ENCODE results near the gene PEX14. TPM values are rescaled to one million over a fixed set of nuclear protein-coding genes. Genes with fewer than 3 reads are reported as not detected.

The PEX14 gene
- total RNA-seq, 1 experiment from 2014 or later = 29.3 TPM

DNA sequence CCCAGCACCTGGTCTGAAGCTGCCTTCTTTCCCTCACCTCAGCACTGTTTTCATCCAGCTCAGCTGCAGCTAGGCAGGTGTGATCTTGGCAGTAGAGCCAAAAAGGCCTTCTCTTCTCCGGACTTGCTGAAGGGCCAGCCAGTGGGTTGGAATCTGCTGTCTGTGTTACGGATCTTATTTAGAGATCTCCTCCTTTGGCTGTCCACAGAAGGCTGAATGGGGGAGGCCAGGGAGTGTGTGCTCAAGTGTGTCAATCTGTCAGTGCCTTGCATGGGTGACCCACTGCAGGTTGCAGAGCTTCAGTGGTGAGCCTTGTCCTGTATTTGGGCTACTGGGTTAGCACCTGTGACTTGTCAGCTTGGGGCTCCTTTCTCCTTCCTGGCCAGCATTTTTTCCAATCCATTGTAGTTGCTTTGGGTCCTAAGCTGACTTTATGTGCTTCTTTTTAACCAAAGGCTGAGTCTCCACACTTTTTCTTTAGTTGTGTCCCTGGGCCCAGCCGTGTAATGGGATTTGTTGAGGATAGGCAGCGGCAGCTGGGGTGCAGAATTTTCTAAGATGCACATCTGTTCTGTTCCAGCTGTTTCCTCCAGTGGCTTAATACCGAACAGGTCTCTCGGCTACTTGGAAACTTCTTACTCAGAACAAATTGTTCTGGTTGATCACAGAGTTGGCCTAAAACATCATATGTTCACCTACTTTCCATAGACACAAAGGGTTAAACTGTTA lies 126.8 kb downstream of the PEX14 start:
- intact Hi-C loops (cut with micrococcal nuclease) = no loop called here
- no peaks in the 10 kb centered on the region for H3K27me3 ChIP-seq (ENCODE audit: insufficient read depth, low read length)
- no peaks in the 10 kb centered on the region for H3K79me2 ChIP-seq (ENCODE audit: insufficient read depth, low read length)
- H3K4me1 ChIP-seq (ENCODE audit: control insufficient read depth in 1 of 2, insufficient read depth in 2 of 2, low read length in 2 of 2) = peaks cover 23% of the 10 kb centered on the region in 2 experiments
- ChIA-PET RAD21 (ENCODE audit: low non-redundant PET in 1 of 2, low total read pairs in 2 of 2, uncharacterized antibody in 2 of 2, unreplicated experiment in 2 of 2) (no interaction called here), POLR2A (no interaction called here), CTCF (no interaction called here)
- H3K36me3 ChIP-seq (ENCODE audit: control insufficient read depth in 1 of 2, insufficient read depth in 2 of 2, low read length in 2 of 2) = no peaks in the 10 kb centered on the region
- no peak overlapping the region for H3K9ac ChIP-seq (ENCODE audit: low read length)
- no peak overlapping the region for H3K27ac ChIP-seq (ENCODE audit: low read depth, low read length)
- TF ChIP-seq SP1 (IDR thresholded peaks at IDR 0.05; ENCODE audit: low read depth) = no peak
- TF ChIP-seq, protein P1, sequence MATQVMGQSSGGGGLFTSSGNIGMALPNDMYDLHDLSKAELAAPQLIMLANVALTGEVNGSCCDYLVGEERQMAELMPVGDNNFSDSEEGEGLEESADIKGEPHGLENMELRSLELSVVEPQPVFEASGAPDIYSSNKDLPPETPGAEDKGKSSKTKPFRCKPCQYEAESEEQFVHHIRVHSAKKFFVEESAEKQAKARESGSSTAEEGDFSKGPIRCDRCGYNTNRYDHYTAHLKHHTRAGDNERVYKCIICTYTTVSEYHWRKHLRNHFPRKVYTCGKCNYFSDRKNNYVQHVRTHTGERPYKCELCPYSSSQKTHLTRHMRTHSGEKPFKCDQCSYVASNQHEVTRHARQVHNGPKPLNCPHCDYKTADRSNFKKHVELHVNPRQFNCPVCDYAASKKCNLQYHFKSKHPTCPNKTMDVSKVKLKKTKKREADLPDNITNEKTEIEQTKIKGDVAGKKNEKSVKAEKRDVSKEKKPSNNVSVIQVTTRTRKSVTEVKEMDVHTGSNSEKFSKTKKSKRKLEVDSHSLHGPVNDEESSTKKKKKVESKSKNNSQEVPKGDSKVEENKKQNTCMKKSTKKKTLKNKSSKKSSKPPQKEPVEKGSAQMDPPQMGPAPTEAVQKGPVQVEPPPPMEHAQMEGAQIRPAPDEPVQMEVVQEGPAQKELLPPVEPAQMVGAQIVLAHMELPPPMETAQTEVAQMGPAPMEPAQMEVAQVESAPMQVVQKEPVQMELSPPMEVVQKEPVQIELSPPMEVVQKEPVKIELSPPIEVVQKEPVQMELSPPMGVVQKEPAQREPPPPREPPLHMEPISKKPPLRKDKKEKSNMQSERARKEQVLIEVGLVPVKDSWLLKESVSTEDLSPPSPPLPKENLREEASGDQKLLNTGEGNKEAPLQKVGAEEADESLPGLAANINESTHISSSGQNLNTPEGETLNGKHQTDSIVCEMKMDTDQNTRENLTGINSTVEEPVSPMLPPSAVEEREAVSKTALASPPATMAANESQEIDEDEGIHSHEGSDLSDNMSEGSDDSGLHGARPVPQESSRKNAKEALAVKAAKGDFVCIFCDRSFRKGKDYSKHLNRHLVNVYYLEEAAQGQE (IDR thresholded peaks at IDR 0.05; ENCODE audit: low read depth) = no peak
- TF ChIP-seq, protein P2, sequence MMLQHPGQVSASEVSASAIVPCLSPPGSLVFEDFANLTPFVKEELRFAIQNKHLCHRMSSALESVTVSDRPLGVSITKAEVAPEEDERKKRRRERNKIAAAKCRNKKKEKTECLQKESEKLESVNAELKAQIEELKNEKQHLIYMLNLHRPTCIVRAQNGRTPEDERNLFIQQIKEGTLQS (IDR thresholded peaks at IDR 0.05) = no peak
- TF ChIP-seq, protein P3, sequence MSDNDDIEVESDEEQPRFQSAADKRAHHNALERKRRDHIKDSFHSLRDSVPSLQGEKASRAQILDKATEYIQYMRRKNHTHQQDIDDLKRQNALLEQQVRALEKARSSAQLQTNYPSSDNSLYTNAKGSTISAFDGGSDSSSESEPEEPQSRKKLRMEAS (IDR thresholded peaks at IDR 0.05) = no peak
- TF ChIP-seq SIN3A (IDR thresholded peaks at IDR 0.05; ENCODE audit: low read depth) = no peak
- TF ChIP-seq SRF (IDR thresholded peaks at IDR 0.05; ENCODE audit: low read depth) = no peak
- TF ChIP-seq JUND (IDR thresholded peaks at IDR 0.05) = no peak
- TF ChIP-seq EZH2phosphoT487 (IDR thresholded peaks at IDR 0.05; ENCODE audit: borderline replicate concordance) = no peak
- TF ChIP-seq, protein P4, sequence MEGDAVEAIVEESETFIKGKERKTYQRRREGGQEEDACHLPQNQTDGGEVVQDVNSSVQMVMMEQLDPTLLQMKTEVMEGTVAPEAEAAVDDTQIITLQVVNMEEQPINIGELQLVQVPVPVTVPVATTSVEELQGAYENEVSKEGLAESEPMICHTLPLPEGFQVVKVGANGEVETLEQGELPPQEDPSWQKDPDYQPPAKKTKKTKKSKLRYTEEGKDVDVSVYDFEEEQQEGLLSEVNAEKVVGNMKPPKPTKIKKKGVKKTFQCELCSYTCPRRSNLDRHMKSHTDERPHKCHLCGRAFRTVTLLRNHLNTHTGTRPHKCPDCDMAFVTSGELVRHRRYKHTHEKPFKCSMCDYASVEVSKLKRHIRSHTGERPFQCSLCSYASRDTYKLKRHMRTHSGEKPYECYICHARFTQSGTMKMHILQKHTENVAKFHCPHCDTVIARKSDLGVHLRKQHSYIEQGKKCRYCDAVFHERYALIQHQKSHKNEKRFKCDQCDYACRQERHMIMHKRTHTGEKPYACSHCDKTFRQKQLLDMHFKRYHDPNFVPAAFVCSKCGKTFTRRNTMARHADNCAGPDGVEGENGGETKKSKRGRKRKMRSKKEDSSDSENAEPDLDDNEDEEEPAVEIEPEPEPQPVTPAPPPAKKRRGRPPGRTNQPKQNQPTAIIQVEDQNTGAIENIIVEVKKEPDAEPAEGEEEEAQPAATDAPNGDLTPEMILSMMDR (IDR thresholded peaks at IDR 0.05 in 2 of 3, conservative IDR thresholded peaks at IDR 0.05 in 1 of 3; ENCODE audit: borderline replicate concordance in 1 of 3, insufficient read depth in 1 of 3, low read depth in 2 of 3, low read length in 2 of 3) = no peak
- TF ChIP-seq YY1 (IDR thresholded peaks at IDR 0.05; ENCODE audit: extremely low read depth, insufficient replicate concordance, low read depth, low read length) = no peak
- no peak for TF ChIP-seq EZH2 (IDR thresholded peaks at IDR 0.05)
- TF ChIP-seq CBX3 (IDR thresholded peaks at IDR 0.05; ENCODE audit: low read depth) = no peak
- no peak for TF ChIP-seq ZFX (IDR thresholded peaks at IDR 0.05)
- no peak for TF ChIP-seq POLR2A (IDR thresholded peaks at IDR 0.05; ENCODE audit: borderline replicate concordance, extremely low read depth, insufficient read depth, insufficient read length)
- no peak for TF ChIP-seq EGR1 (IDR thresholded peaks at IDR 0.05; ENCODE audit: low read depth)
- TF ChIP-seq ELF1 (IDR thresholded peaks at IDR 0.05; ENCODE audit: borderline replicate concordance, low read depth) = no peak
- TF ChIP-seq, protein P5, sequence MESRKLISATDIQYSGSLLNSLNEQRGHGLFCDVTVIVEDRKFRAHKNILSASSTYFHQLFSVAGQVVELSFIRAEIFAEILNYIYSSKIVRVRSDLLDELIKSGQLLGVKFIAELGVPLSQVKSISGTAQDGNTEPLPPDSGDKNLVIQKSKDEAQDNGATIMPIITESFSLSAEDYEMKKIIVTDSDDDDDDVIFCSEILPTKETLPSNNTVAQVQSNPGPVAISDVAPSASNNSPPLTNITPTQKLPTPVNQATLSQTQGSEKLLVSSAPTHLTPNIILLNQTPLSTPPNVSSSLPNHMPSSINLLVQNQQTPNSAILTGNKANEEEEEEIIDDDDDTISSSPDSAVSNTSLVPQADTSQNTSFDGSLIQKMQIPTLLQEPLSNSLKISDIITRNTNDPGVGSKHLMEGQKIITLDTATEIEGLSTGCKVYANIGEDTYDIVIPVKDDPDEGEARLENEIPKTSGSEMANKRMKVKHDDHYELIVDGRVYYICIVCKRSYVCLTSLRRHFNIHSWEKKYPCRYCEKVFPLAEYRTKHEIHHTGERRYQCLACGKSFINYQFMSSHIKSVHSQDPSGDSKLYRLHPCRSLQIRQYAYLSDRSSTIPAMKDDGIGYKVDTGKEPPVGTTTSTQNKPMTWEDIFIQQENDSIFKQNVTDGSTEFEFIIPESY (IDR thresholded peaks at IDR 0.05; ENCODE audit: extremely low read depth, insufficient replicate concordance, low read length) = no peak
- H4K20me1 ChIP-seq (ENCODE audit: insufficient read depth) = no peaks in the 10 kb centered on the region
- no peak overlapping the region for H2AFZ ChIP-seq (ENCODE audit: low read depth, low read length, poor library complexity, severe bottlenecking)
- H3K9me2 ChIP-seq (ENCODE audit: insufficient read depth) = no peaks in the 10 kb centered on the region
- DNase-seq (ENCODE audit: low read depth, low spot score) (no peak), ATAC-seq (no peak)
- H3K4me2 ChIP-seq (ENCODE audit: low read length) = no peak overlapping the region
- H3K4me3 ChIP-seq (replicated peaks in 1 of 2; ENCODE audit: low read depth in 1 of 2, low read length in 2 of 2) = no peak overlapping the region
- H3K9me3 ChIP-seq (ENCODE audit: control insufficient read depth in 1 of 2, insufficient read depth in 1 of 2, low read depth in 1 of 2, low read length in 2 of 2) = no peaks in the 10 kb centered on the region
- BruUV-seq (replicated peaks) = no TSS peak
